Thymus (tissue), 11 donors: ENCODE measurements around the gene DOCK4. TPM values are rescaled to one million over a fixed set of nuclear protein-coding genes. Genes with fewer than 3 reads are reported as not detected.

Source experiments
- DNase-seq, 9 donors: peaks; one replicate each; pipeline ENCODE4 v3.0.0-alpha.2; 2013; ENCODE audit warnings: low spot score in 9 of 9, low read depth in 6 of 9, missing footprints in 1 of 9
- H3K27ac ChIP-seq, 2 donors: one replicate each; pipeline ENCODE4 v1.5.1; 2013; ENCODE audit warnings: control low read depth in 1 of 2, low read depth in 1 of 2, low read length in 1 of 2, mild to moderate bottlenecking in 1 of 2, moderate library complexity in 1 of 2
- H3K27me3 ChIP-seq, 2 donors: one replicate each; pipeline ENCODE4 v1.5.1; 2013; ENCODE audit warnings: low read length in 1 of 2; ENCODE audit not compliant: control insufficient read depth in 2 of 2, insufficient read depth in 1 of 2
- H3K36me3 ChIP-seq, 2 donors: one replicate each; pipeline ENCODE4 v1.5.1; 2013; ENCODE audit warnings: low read length in 1 of 2, mild to moderate bottlenecking in 1 of 2, moderate library complexity in 1 of 2; ENCODE audit not compliant: control insufficient read depth in 2 of 2, insufficient read depth in 2 of 2
- H3K4me1 ChIP-seq, 2 donors: one replicate each; pipeline ENCODE4 v1.5.1; 2013; ENCODE audit warnings: low read length in 2 of 2; ENCODE audit not compliant: control insufficient read depth in 2 of 2, insufficient read depth in 2 of 2
- H3K4me3 ChIP-seq, 2 donors: one replicate each; pipeline ENCODE4 v1.5.1; 2013; ENCODE audit warnings: low read length in 2 of 2, control low read depth in 1 of 2, mild to moderate bottlenecking in 1 of 2
- H3K9me3 ChIP-seq, 2 donors: one replicate each; pipeline ENCODE4 v1.5.1; 2013; ENCODE audit warnings: low read length in 1 of 2, mild to moderate bottlenecking in 1 of 2; ENCODE audit not compliant: control insufficient read depth in 2 of 2, insufficient read depth in 1 of 2
- WGBS: extraction: QIAGEN DNeasy Blood & Tissue Kit; methylation state at CpG from one replicate; pipeline ENCODE4 v1.1.7; 2013; 5-methylcytosine and 5-hydroxymethylcytosine counted together
- polyA plus RNA-seq: library from polyadenylated mRNA; stranded (reverse); fragments of 200-250 nt; gene quantifications from one replicate; pipeline ENCODE4 v1.2.3, GENCODE V29; 2013
- total RNA-seq: library from RNA; stranded (reverse); fragments of 120-200 nt; gene quantifications from one replicate; pipeline ENCODE4 v1.2.4, GENCODE V29; 2013
- donor health status: healthy.

The DOCK4 gene
- total and polyA plus RNA-seq, 2 donors = 3.5 to 4.7 TPM

- WGBS = 96% methylated on average over 1 of the region's 1 CpG
- Histone ChIP-seq H3K36me3 (no peaks in the 10 kb centered on the region), H3K9me3 (no peaks in the 10 kb centered on the region), H3K4me3 (no peak overlapping the region), H3K27ac (no peak overlapping the region), H3K27me3 (no peaks in the 10 kb centered on the region), H3K4me1 (no peaks in the 10 kb centered on the region)
- DNase-seq = no peak
These were observed 19.9 kb downstream of the DOCK4 start for GRCh38 chr7:112186300-112186699.

- Histone ChIP-seq H3K4me3 (no peak overlapping the region), H3K36me3 (no peaks in the 10 kb centered on the region), H3K9me3 (no peaks in the 10 kb centered on the region), H3K27me3 (no peaks in the 10 kb centered on the region), H3K4me1 (no peaks in the 10 kb centered on the region), H3K27ac (no peak overlapping the region)
- DNase-seq = no peak
- WGBS = 83% methylated on average over 4 of the region's 4 CpGs
These were observed 21.0 kb downstream of the DOCK4 start for GRCh38 chr7:112185005-112185834.

- Histone ChIP-seq H3K27me3 (no peaks in the 10 kb centered on the region), H3K27ac (no peak overlapping the region), H3K4me3 (no peak overlapping the region), H3K9me3 (no peaks in the 10 kb centered on the region), H3K36me3 (no peaks in the 10 kb centered on the region), H3K4me1 (no peaks in the 10 kb centered on the region)
- DNase-seq = no peak
- 96% methylated on average over 2 of the region's 2 CpGs for WGBS
These were observed 21.7 kb downstream of the DOCK4 start for GRCh38 chr7:112184455-112184854.

GRCh38 chr7:112183266-112183665, 22.9 kb downstream of the DOCK4 start:
- 96% methylated on average over 1 of the region's 1 CpG for WGBS
- Histone ChIP-seq H3K9me3 (no peaks in the 10 kb centered on the region), H3K27ac (no peak overlapping the region), H3K4me3 (no peak overlapping the region), H3K4me1 (no peaks in the 10 kb centered on the region), H3K36me3 (no peaks in the 10 kb centered on the region), H3K27me3 (no peaks in the 10 kb centered on the region)
- no peak for DNase-seq

- no peaks in the 10 kb centered on the region for H3K9me3 ChIP-seq
- H3K27me3 ChIP-seq = no peaks in the 10 kb centered on the region
- no peaks in the 10 kb centered on the region for H3K36me3 ChIP-seq
- 95% methylated on average over 5 of the region's 5 CpGs for WGBS
- no peak overlapping the region for H3K27ac ChIP-seq
- no peak overlapping the region for H3K4me3 ChIP-seq
- DNase-seq = no peak
- H3K4me1 ChIP-seq = no peaks in the 10 kb centered on the region
These were observed 23.4 kb downstream of the DOCK4 start for GRCh38 chr7:112182749-112183148.

- 87% methylated on average over 4 of the region's 4 CpGs for WGBS
These were observed 26.0 kb downstream of the DOCK4 start for GRCh38 chr7:112180223-112180622.

GRCh38 chr7:112176693-112177415, 29.3 kb downstream of the DOCK4 start:
- no peaks in the 10 kb centered on the region for H3K9me3 ChIP-seq
- 95% methylated on average over 5 of the region's 5 CpGs for WGBS
- no peaks in the 10 kb centered on the region for H3K36me3 ChIP-seq
- H3K4me3 ChIP-seq = no peak overlapping the region
- no peak overlapping the region for H3K27ac ChIP-seq
- DNase-seq = no peak
- no peaks in the 10 kb centered on the region for H3K4me1 ChIP-seq
- no peaks in the 10 kb centered on the region for H3K27me3 ChIP-seq

More at GRCh38 chr7:112180223-112180622, 26.0 kb downstream of the DOCK4 start:
- Histone ChIP-seq H3K9me3 (no peaks in the 10 kb centered on the region), H3K27ac (no peak overlapping the region), H3K36me3 (no peaks in the 10 kb centered on the region), H3K27me3 (no peaks in the 10 kb centered on the region), H3K4me1 (no peaks in the 10 kb centered on the region), H3K4me3 (no peak overlapping the region)
- DNase-seq = no peak

GRCh38 chr7:112176241-112176640, 30.0 kb downstream of the DOCK4 start:
- Histone ChIP-seq H3K27ac (no peak overlapping the region), H3K27me3 (no peaks in the 10 kb centered on the region), H3K4me3 (no peak overlapping the region), H3K9me3 (no peaks in the 10 kb centered on the region), H3K36me3 (no peaks in the 10 kb centered on the region), H3K4me1 (no peaks in the 10 kb centered on the region)
- DNase-seq = no peak
- WGBS = 94% methylated on average over 2 of the region's 2 CpGs

GRCh38 chr7:112174192-112174591, 32.0 kb downstream of the DOCK4 start:
- Histone ChIP-seq H3K9me3 (no peaks in the 10 kb centered on the region), H3K27ac (no peak overlapping the region), H3K4me1 (no peaks in the 10 kb centered on the region), H3K27me3 (no peaks in the 10 kb centered on the region), H3K36me3 (no peaks in the 10 kb centered on the region), H3K4me3 (no peak overlapping the region)
- DNase-seq = no peak
- 96% methylated on average over 3 of the region's 3 CpGs for WGBS
